ENCODE measurements around the gene BACH1. TPM values are rescaled to one million over a fixed set of nuclear protein-coding genes. Genes with fewer than 3 reads are reported as not detected.

The BACH1 gene
- total and polyA plus RNA-seq, 2 donors (not counting 1 experiment from before 2014, with no cell fraction given): 10.1 to 221 TPM

DNA sequence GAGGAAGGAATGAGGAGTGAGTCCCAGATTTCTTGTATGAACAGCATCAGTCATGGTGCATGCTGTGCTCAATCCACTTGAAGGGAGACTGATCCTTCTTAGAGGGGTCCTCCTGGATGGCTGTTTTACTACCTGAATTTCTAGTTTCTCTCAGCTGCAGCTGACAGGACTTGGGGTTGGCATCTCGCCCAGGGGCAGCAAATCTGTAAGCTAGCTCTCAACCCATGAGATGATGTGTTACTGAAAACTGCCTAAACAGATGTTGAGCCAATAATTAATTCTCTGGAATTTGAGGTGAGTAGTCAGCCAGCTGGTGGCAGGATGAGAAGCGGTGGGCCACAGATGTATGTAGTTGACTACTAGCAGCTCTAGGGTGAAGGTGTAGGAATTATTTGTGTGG, 19.6 kb downstream of the BACH1 start:
- peaks cover 0 to 21% of the 10 kb centered on the region in 2 experiments for H3K36me3 ChIP-seq (replicated peaks in 1 of 2; ENCODE audit: control extremely low read depth in 1 of 2, control insufficient read depth in 1 of 2, extremely low read depth in 1 of 2, insufficient read depth in 2 of 2, low read length in 1 of 2)
- ATAC-seq (ENCODE audit: low read depth) (no peak), DNase-seq (no peak)
- H3K9ac ChIP-seq (ENCODE audit: low read length): no peak overlapping the region
- H3K79me2 ChIP-seq (ENCODE audit: control insufficient read depth, insufficient read depth, low read length): peaks cover 91% of the 10 kb centered on the region
- ChIA-PET CTCF (interaction anchor here (1.1 to 1.4 kb wide), 3 partner anchors 44 to 58 kb away, joined by 3 to 4 read pairs (median 3); no protein-coding TSS in a partner anchor), POLR2A (interaction anchor here (0.7 kb wide), 1 partner anchor 13 kb away, joined by 4 read pairs; no protein-coding TSS in a partner anchor)
- 95% methylated on average over 2 of the region's 2 CpGs for WGBS (ENCODE audit: insufficient coverage)
- TF ChIP-seq, protein P1, sequence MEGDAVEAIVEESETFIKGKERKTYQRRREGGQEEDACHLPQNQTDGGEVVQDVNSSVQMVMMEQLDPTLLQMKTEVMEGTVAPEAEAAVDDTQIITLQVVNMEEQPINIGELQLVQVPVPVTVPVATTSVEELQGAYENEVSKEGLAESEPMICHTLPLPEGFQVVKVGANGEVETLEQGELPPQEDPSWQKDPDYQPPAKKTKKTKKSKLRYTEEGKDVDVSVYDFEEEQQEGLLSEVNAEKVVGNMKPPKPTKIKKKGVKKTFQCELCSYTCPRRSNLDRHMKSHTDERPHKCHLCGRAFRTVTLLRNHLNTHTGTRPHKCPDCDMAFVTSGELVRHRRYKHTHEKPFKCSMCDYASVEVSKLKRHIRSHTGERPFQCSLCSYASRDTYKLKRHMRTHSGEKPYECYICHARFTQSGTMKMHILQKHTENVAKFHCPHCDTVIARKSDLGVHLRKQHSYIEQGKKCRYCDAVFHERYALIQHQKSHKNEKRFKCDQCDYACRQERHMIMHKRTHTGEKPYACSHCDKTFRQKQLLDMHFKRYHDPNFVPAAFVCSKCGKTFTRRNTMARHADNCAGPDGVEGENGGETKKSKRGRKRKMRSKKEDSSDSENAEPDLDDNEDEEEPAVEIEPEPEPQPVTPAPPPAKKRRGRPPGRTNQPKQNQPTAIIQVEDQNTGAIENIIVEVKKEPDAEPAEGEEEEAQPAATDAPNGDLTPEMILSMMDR (IDR thresholded peaks at IDR 0.05): no peak
- TF ChIP-seq EZH2 (IDR thresholded peaks at IDR 0.05; ENCODE audit: borderline replicate concordance, insufficient read depth, low read depth, low read length, poor library complexity, severe bottlenecking): no peak
- H4K20me1 ChIP-seq (ENCODE audit: control insufficient read depth, insufficient read depth, low read length, poor library complexity, severe bottlenecking): peaks cover 74% of the 10 kb centered on the region
- H3K27me3 ChIP-seq (replicated peaks in 1 of 4; ENCODE audit: control extremely low read depth in 1 of 4, control insufficient read depth in 3 of 4, insufficient read depth in 4 of 4, low read length in 3 of 4): no peaks in the 10 kb centered on the region
- Mint-ChIP-seq H3K27me3 (no peaks in the 10 kb centered on the region), H3K4me1 (peaks cover 66% of the 10 kb centered on the region), H3K9me3 (ENCODE audit: insufficient read depth) (no peaks in the 10 kb centered on the region), H3K27ac (no peak overlapping the region), H3K4me3 (no peak overlapping the region)
- peaks cover 6 to 14% of the 10 kb centered on the region in 2 donors for H3K4me1 ChIP-seq (ENCODE audit: control insufficient read depth in 2 of 2, insufficient read depth in 2 of 2, low read length in 2 of 2)
- H3K9me3 ChIP-seq (ENCODE audit: control extremely low read depth in 1 of 3, control insufficient read depth in 2 of 3, insufficient read depth in 1 of 3, low read length in 2 of 3): no peaks in the 10 kb centered on the region
- H2AFZ ChIP-seq (ENCODE audit: insufficient read depth, low read depth, low read length, poor library complexity, severe bottlenecking): no peak overlapping the region
- H3K4me3 ChIP-seq (ENCODE audit: control extremely low read depth in 1 of 5, extremely low read depth in 1 of 5, insufficient read depth in 1 of 5, low read depth in 2 of 5, low read length in 4 of 5): no peak overlapping the region
- intact Hi-C loops (cut with micrococcal nuclease): loop anchor here (2.0 kb wide), 1 partner anchor 16 kb away; no protein-coding TSS in a partner anchor
- H3K4me2 ChIP-seq (replicated peaks; ENCODE audit: low read depth, low read length, poor library complexity, severe bottlenecking): no peak overlapping the region
- no peak overlapping the region for H3K27ac ChIP-seq (ENCODE audit: low read length in 2 of 2)

DNA sequence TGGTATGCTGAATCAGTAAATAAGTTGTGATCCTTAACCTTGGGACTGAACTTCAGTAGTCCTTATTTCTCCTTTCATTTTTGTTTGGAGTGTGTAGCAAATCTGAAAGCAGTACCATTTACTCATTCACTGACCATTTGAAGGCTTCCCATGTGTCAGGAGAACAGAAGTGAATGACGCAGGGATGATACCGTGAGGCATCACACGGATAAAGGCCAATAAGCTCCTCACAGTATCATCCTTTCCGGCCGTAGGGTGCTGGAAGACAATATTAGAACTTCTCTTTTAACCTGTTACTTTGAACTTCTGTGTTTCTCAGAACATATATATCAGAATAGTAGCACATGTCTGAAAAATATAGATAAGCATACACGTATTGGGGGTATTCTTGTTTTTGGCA, 21.3 kb downstream of the BACH1 start:
- Histone ChIP-seq H3K9ac (ENCODE audit: low read length) (no peak overlapping the region), H3K4me2 (replicated peaks; ENCODE audit: low read depth, low read length, poor library complexity, severe bottlenecking) (no peak overlapping the region), H3K27ac (ENCODE audit: low read length in 2 of 2) (no peak overlapping the region), H3K27me3 (replicated peaks in 1 of 4; ENCODE audit: control extremely low read depth in 1 of 4, control insufficient read depth in 3 of 4, insufficient read depth in 4 of 4, low read length in 3 of 4) (no peaks in the 10 kb centered on the region), H2AFZ (ENCODE audit: insufficient read depth, low read depth, low read length, poor library complexity, severe bottlenecking) (no peak overlapping the region), H3K36me3 (replicated peaks in 1 of 2; ENCODE audit: control extremely low read depth in 1 of 2, control insufficient read depth in 1 of 2, extremely low read depth in 1 of 2, insufficient read depth in 2 of 2, low read length in 1 of 2) (peaks cover 0 to 30% of the 10 kb centered on the region in 2 experiments), H3K4me1 (ENCODE audit: control insufficient read depth in 2 of 2, insufficient read depth in 2 of 2, low read length in 2 of 2) (peaks cover 6 to 7% of the 10 kb centered on the region in 2 donors), H4K20me1 (ENCODE audit: control insufficient read depth, insufficient read depth, low read length, poor library complexity, severe bottlenecking) (peaks cover 71% of the 10 kb centered on the region), H3K4me3 (ENCODE audit: control extremely low read depth in 1 of 5, extremely low read depth in 1 of 5, insufficient read depth in 1 of 5, low read depth in 2 of 5, low read length in 4 of 5) (no peak overlapping the region), H3K79me2 (ENCODE audit: control insufficient read depth, insufficient read depth, low read length) (peaks cover 88% of the 10 kb centered on the region), H3K9me3 (ENCODE audit: control extremely low read depth in 1 of 3, control insufficient read depth in 2 of 3, insufficient read depth in 1 of 3, low read length in 2 of 3) (no peaks in the 10 kb centered on the region)
- ATAC-seq (ENCODE audit: low read depth): no peak
- TF ChIP-seq, protein P1 (IDR thresholded peaks at IDR 0.05): no peak
- no peak for TF ChIP-seq EZH2 (IDR thresholded peaks at IDR 0.05; ENCODE audit: borderline replicate concordance, insufficient read depth, low read depth, low read length, poor library complexity, severe bottlenecking)
- Mint-ChIP-seq H3K9me3 (ENCODE audit: insufficient read depth) (no peaks in the 10 kb centered on the region), H3K27me3 (no peaks in the 10 kb centered on the region), H3K4me1 (peaks cover 57% of the 10 kb centered on the region), H3K27ac (no peak overlapping the region), H3K4me3 (no peak overlapping the region)
- no peak for DNase-seq
- intact Hi-C loops (cut with micrococcal nuclease): no loop called here
- 96% methylated on average over 3 of the region's 6 CpGs for WGBS (ENCODE audit: insufficient coverage)
- CTCF ChIA-PET: no interaction called here
- POLR2A ChIA-PET: no interaction called here

Data from B cell (primary cell).